Glutamatergic neuron (in vitro differentiated cells): ENCODE data around the gene PEX14. TPM values are rescaled to one million over a fixed set of nuclear protein-coding genes. Genes with fewer than 3 reads are reported as not detected.

Source experiments
- DNase-seq: peaks from one replicate; pipeline ENCODE4 v3.0.0; 2022
- H3K27ac Mint-ChIP-seq: one replicate; pipeline ENCODE4 v1.8.0; 2020; ENCODE audit warnings: mild to moderate bottlenecking, mixed read lengths, inconsistent platforms; ENCODE audit not compliant: unreplicated experiment
- H3K27me3 Mint-ChIP-seq: one replicate; pipeline ENCODE4 v1.8.0; 2020; ENCODE audit warnings: mild to moderate bottlenecking, moderate library complexity, mixed read lengths, inconsistent platforms; ENCODE audit not compliant: unreplicated experiment
- H3K36me3 Mint-ChIP-seq: one replicate; pipeline ENCODE4 v1.8.0; 2020; ENCODE audit warnings: mild to moderate bottlenecking, mixed read lengths, inconsistent platforms; ENCODE audit not compliant: unreplicated experiment
- H3K4me1 Mint-ChIP-seq: one replicate; pipeline ENCODE4 v1.8.0; 2020; ENCODE audit warnings: mild to moderate bottlenecking, low read depth, mixed read lengths, inconsistent platforms; ENCODE audit not compliant: unreplicated experiment
- H3K4me3 Mint-ChIP-seq: one replicate; pipeline ENCODE4 v1.8.0; 2020; ENCODE audit warnings: mild to moderate bottlenecking, mixed read lengths, inconsistent platforms; ENCODE audit not compliant: unreplicated experiment
- H3K9me3 Mint-ChIP-seq: one replicate; pipeline ENCODE4 v1.8.0; 2020; ENCODE audit warnings: mild to moderate bottlenecking, moderate library complexity, mixed read lengths, inconsistent platforms; ENCODE audit not compliant: unreplicated experiment
- CTCF ChIP-seq: fragments of 200-600 bp; sonication (generic); IDR thresholded peaks from one replicate; pipeline ENCODE4 v1.5.0; 2021; ENCODE audit not compliant: partially characterized antibody, unreplicated experiment
- total RNA-seq: library from RNA; stranded (reverse); fragmentation: NEBNext Ultra II Directional; extraction: Animal tissue kit (Norgen Biotek cat#: 25700); gene quantifications from one replicate; pipeline ENCODE4 v1.2.1, GENCODE V29; 2021; ENCODE audit not compliant: unreplicated experiment

Gene PEX14
- total RNA-seq, 1 donor from 2014 or later, result 25.8 TPM

GRCh38 chr1:10631811-10632593, 157.3 kb downstream of the PEX14 start:
- TF ChIP-seq CTCF, result no peak
- peak; percentile 43 for DNase-seq
- Mint-ChIP-seq H3K27ac (no peak overlapping the region), H3K36me3 (no peaks in the 10 kb centered on the region), H3K27me3 (peaks cover 3% of the 10 kb centered on the region), H3K4me1 (peaks cover 4% of the 10 kb centered on the region), H3K4me3 (no peak overlapping the region), H3K9me3 (peaks cover 5% of the 10 kb centered on the region)

GRCh38 chr1:10632691-10633090, 157.9 kb downstream of the PEX14 start:
- H3K4me1 Mint-ChIP-seq, result peaks cover 6% of the 10 kb centered on the region
- DNase-seq, result peak; percentile 19
- no peak for TF ChIP-seq CTCF
- H3K27ac Mint-ChIP-seq, result no peak overlapping the region
- H3K36me3 Mint-ChIP-seq, result no peaks in the 10 kb centered on the region
- peaks cover 5% of the 10 kb centered on the region for H3K27me3 Mint-ChIP-seq
- H3K4me3 Mint-ChIP-seq, result no peak overlapping the region
- peaks cover 6% of the 10 kb centered on the region for H3K9me3 Mint-ChIP-seq

- DNase-seq, result no peak
- Mint-ChIP-seq H3K27me3 (peaks cover 5% of the 10 kb centered on the region), H3K4me1 (peaks cover 6% of the 10 kb centered on the region), H3K27ac (no peak overlapping the region), H3K4me3 (no peak overlapping the region), H3K36me3 (no peaks in the 10 kb centered on the region), H3K9me3 (peaks cover 8% of the 10 kb centered on the region)
- TF ChIP-seq CTCF, result no peak
These were observed 158.7 kb downstream of the PEX14 start for GRCh38 chr1:10633416-10633815.

GRCh38 chr1:10634075-10634427, 159.3 kb downstream of the PEX14 start:
- H3K9me3 Mint-ChIP-seq, result peaks cover 8% of the 10 kb centered on the region
- no peak overlapping the region for H3K27ac Mint-ChIP-seq
- no peak for TF ChIP-seq CTCF
- DNase-seq, result no peak
- no peaks in the 10 kb centered on the region for H3K36me3 Mint-ChIP-seq
- H3K4me3 Mint-ChIP-seq, result no peak overlapping the region
- H3K4me1 Mint-ChIP-seq, result peaks cover 6% of the 10 kb centered on the region
- H3K27me3 Mint-ChIP-seq, result peaks cover 5% of the 10 kb centered on the region

- Mint-ChIP-seq H3K4me3 (no peak overlapping the region), H3K4me1 (peaks cover 6% of the 10 kb centered on the region), H3K27ac (no peak overlapping the region), H3K36me3 (no peaks in the 10 kb centered on the region), H3K27me3 (peaks cover 7% of the 10 kb centered on the region), H3K9me3 (peaks cover 8% of the 10 kb centered on the region)
- DNase-seq, result no peak
- TF ChIP-seq CTCF, result no peak
These were observed 159.8 kb downstream of the PEX14 start for GRCh38 chr1:10634428-10635084.
